ENCODE data around the gene TINAGL1.

Gene TINAGL1

GRCh38 chr1:31568895-31569595 is 7.3 kb upstream of the TINAGL1 start:
- no peak for DNase-seq

- DNase-seq = no peak
These were observed 6.6 kb upstream of the TINAGL1 start for GRCh38 chr1:31569596-31570173.

DNA sequence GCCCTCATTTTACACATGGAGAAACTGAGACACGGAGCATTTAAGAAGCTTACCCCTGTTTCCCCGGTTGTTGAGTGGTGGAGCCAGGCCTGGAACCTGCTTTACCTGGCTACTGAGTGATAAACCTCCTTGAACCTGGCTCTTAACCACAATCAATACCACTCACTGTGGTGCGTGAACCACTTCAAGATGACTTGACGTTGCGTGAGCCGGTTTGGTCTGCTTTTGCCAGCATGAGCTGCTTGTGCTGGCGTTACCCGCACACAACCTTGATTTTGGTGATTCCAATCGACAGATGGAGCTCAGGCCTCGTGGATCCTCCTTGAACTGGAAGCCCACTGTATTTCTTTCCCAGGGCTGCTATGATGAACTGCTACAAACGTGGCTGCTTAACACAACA is 6.1 kb upstream of the TINAGL1 start:
- DNase-seq = no peak

- DNase-seq = no peak
These were observed 5.4 kb upstream of the TINAGL1 start for GRCh38 chr1:31570906-31571305.

DNA sequence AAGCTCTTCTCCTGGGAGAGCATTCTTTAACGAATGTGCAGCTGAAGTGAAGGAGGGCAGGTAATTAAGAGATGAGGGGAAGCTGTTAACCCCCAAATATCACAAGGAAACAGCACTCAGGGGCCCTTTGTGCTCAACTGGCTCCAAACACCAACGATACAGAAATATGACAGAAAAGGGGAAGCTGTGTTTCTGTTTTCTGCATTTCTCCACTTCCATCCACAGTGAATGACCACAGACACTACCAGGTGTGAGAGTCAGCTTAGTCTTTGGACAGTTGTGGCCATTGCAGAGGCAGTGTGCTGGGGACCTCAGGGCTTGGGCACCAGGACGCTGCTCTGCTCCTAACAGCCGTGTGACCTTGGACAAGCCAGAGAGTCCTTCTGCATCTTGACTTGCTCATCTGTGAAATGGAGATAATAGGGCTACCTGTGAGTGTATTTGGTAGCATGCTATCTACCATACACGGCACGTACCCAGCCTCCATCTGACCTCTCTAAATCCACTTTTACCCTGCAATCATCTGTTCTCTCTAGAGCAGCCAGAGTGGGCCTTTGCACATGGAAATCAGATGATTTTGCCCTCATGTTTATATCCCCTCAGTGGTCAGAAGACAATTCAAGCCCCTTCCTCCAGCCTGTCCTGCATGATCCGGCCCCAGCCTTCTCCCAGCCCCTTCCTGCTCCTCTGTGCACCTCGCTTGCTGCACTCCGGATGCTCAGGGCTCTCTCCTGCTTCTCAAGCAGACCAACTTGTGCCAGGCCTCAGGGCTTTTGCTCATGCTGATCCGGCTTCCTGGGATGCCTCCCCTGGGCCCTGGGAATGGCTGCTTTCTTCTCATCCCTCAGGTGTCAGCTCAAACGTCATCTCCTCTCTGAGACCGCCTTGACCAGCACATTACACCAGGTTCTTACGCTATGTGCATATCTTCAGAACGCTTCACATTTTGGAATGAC is 4.7 kb upstream of the TINAGL1 start:
- no peak for DNase-seq

- no peak for DNase-seq
These were observed 3.8 kb upstream of the TINAGL1 start for GRCh38 chr1:31572323-31573104.

DNA sequence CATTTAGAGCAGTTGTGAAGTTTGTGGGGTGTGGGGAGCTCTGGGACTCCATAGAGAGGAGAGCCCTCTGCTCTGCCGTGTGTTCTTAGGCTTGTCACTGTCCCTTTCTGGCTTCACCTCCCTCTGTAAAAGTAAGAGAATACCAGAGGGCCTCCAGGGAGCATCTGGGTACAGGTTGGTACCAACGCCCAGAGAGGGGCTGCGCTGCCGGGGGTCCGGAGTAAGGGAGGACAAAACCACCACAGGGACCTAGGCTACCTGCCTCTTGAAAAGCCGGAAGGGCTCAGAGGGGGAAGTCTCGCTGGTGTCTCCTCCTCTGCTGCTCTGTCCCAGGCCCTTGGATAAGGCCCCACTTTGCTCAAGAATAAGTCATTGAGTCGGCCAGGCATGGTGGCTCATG is 3.1 kb upstream of the TINAGL1 start:
- no peak for DNase-seq

GRCh38 chr1:31574749-31575368 is 1.5 kb upstream of the TINAGL1 start:
- no peak for DNase-seq

GRCh38 chr1:31575369-31576140 is 760 bp upstream of the TINAGL1 start:
- DNase-seq = no peak

DNA sequence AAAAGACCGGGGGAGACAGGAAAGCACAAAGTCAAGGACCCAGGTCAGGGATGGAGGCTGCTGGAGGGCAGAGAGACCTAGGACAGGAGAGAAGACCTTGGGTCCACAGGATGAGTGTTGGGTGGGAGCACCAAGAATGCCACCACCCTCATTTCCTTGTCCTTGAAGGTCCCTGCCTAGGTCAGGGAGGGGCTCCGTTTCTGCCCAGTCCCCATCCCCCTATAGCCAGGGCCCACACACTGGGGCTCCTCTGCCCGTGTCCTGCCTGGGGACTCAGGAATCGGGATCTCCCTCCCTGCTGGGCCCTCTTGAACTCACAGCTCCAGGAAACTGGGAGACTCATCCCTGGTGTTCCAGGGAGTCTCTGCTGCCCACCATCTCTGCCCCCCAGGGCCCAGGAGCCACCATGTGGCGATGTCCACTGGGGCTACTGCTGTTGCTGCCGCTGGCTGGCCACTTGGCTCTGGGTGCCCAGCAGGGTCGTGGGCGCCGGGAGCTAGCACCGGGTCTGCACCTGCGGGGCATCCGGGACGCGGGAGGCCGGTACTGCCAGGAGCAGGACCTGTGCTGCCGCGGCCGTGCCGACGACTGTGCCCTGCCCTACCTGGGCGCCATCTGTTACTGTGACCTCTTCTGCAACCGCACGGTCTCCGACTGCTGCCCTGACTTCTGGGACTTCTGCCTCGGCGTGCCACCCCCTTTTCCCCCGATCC is 584 bp downstream of the TINAGL1 start:
- DNase-seq = no peak

- no peak for DNase-seq
These were observed 1.3 kb downstream of the TINAGL1 start for GRCh38 chr1:31577515-31578192.

DNA sequence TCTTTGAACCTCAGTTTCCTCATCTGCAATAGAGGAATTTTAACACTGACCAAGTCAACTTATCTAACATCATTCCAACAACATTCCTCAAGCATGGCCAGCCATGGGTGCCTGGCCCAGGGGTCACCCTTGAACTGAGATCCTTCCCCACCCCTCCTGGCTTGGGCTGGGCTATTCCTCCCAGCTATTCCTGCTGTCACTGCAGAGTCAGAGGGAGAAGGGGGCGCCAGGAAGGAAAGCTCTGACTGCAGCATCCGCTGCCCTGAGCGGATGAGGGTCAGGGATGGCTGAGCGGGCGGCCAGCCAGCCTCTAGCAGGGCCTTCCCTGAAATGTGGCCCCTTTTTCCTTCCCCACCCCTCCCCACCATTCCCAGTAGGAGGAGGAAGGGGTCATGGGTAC is 3.1 kb downstream of the TINAGL1 start:
- DNase-seq = no peak

DNA sequence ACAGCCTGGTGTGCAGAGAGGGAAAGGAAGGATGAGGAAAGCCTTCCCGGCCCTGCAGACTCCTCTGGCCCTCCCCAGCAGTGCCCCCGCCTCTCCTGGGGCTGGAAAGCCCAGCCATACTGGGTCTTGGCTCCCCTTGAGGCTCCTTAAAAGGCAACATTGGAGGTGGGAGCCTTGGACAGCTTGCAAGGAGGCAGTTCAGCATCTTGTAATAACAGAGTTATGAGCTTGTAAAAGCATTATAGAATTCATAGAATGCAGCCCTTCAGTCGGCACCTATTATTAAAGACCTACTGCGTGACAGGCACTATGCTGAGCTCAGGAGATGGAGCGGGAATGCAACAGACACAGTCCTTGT is 4.2 kb downstream of the TINAGL1 start:
- no peak for DNase-seq

GRCh38 chr1:31580891-31581603 is 4.7 kb downstream of the TINAGL1 start:
- no peak for DNase-seq

- no peak for DNase-seq
These were observed 5.8 kb downstream of the TINAGL1 start for GRCh38 chr1:31581821-31582810.

DNA sequence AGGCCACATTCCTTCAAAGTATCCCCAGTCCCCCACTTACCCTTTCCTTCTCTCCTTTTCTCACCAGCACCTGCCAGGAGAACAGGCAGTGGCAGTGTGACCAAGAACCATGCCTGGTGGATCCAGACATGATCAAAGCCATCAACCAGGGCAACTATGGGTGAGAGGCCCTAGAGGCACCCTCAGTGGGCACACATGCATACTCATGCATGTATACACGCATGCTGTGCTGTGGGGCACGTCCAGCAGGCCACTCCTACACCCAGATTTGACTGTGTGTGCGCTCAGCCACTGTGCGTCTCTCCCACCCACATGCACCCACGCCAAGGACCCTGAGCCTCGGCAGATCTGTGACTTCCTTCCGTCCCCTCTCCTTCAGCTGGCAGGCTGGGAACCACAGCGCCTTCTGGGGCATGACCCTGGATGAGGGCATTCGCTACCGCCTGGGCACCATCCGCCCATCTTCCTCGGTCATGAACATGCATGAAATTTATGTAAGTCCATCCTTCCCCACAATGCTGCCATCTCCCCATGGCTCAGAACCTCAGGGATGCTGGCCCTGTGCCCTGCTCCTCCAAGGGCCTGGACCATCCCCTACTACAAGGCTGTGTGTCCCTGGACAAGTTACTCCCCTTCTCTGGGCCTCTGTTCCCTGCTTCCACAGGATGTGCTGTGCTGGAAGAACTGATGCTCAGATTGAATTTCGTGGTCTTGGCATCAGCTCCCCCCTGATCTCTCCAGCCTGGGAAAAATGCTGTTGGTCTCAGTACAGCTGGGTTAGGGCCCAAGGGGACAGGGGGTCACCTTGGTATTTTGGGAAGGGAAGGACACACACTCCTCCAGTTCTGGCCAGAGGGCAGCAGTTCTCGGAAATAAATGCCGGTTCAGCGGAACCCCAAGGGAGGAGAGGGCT is 7.0 kb downstream of the TINAGL1 start:
- DNase-seq = no peak

All from NCI-H524 (cell line).